NCI-H748 (cell line): Measurements from ENCODE around the gene EML6.
A peak's percentile ranks its signal among the peaks of the same experiment; 100 is the strongest.

Experiments used
- DNase-seq: peaks from one replicate; lab custom pipeline; 2025; ENCODE audit not compliant: unreplicated experiment; lab: John Stamatoyannopoulos, UW

Gene EML6

DNA sequence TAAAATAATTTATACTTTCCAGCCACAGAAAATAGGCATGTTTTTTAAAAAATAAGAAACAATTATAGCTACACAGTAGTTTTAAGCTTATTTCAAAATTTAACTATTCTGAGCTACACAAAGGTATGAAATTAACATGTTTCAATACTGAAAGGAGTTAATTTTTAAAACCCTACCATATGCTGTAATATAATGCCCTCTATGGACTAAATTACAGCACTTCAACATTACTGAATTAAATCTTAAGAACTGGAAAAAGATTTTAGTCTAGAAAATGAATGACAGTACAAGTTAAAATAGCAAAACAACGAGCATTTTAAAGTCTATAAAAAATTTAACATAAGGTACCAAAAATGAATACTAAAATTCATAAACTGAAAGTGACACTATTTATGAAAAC is 290.5 kb downstream of the EML6 start:
- no peak for DNase-seq

- DNase-seq, result peak; percentile 57
Observed at GRCh38 chr2:55014962-55015939, 291.8 kb downstream of the EML6 start.

GRCh38 chr2:55017428-55017827 is 294.0 kb downstream of the EML6 start:
- no peak for DNase-seq

- DNase-seq, result no peak
Observed at GRCh38 chr2:55017880-55018279, 294.4 kb downstream of the EML6 start.

GRCh38 chr2:55018619-55019018 is 295.2 kb downstream of the EML6 start:
- DNase-seq, result no peak

DNA sequence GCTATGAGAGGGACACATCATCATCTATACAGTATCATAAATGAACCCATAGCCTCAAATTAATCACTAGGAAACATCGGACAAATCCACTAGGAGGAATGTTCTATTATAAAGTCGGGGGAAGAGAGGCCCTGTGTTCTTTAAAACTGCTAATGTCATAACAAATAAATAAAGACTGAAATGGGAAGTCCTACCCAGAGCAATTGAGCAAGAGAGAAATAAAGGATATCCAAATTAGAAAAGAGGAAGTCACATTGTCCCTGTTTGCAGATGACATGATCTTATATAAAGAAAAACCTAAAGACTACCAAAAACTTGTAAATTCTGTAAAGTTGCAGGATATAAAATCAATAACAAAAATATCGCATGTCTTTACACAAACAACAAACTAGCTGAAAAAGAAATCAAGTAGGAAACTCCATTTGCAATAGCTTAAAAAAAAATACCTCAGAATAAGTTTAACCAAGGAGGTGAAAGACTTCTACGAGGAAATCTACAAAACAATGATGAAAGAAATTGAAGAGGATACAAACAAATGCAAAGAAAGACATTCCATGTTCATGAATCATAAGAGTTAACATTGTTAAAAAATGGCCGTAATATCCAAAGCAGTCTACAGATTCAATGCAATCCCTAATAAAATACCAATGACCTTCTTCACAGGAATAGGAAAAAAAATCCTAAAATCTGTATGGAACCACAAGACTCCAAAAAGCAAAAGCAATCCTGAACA is 296.2 kb downstream of the EML6 start:
- DNase-seq, result no peak
